ENCODE results near the gene CDK18. TPM values are rescaled to one million over a fixed set of nuclear protein-coding genes. Genes with fewer than 3 reads are reported as not detected.

The CDK18 gene
- total RNA-seq, 4 donors from 2014 or later, result 13.6 to 22.4 (median 16.9) TPM

DNA sequence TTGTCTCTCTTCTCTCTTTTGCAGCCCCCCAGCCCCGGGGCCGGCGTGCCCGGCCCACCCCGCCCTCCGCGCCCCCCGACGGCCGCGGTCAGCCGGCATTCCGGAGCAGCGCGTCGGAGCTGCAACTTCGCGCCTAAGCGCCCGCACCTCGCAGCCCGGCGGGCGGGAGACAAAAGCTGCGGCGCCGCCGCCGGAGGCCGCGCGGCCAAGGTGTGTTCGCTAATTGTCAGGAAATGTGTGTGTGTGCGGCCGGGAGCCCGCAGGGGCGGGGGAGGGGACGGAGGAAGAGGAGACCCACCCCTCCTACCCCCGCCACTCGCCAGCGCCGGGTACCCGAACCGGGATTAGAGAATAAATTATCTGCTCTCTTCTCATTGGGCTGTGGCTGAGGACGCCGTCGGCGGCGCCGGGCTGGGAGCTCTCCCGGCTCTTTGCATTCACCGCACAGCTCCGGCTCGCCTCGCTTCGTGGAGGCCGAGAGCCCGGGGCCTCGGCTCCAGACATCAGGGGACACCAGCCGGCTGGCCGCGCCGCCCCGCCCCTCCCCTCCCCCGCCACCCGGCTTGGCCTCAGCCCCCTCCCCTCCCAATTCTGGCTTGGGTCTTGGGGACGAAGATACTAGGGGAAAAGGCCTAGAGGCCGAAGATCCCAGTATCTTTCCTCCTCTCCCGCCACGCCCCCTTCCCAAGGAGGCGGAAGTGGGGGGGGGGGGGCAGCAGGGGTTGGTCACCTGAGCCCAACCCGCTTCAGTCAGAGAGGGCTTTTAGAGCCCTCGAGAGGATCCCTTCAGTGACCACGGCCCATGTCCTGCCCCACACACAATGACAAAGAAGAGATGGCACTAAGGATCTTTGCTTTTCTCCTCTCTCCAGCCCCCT lies 47.4 kb upstream of the CDK18 start:
- H3K27ac ChIP-seq, result no peak overlapping the region
- H3K9me3 ChIP-seq, result no peaks in the 10 kb centered on the region
- peak in 1 of 2 donors; percentile 61 for DNase-seq
- WGBS, 2 donors, result 1 to 2% methylated on average over 25 to 36 of the region's 74 CpGs
- intact Hi-C loops (cut with DNase I), result no loop called here
- peaks cover 12% of the 10 kb centered on the region for H3K27me3 ChIP-seq
- TF ChIP-seq, protein P1, sequence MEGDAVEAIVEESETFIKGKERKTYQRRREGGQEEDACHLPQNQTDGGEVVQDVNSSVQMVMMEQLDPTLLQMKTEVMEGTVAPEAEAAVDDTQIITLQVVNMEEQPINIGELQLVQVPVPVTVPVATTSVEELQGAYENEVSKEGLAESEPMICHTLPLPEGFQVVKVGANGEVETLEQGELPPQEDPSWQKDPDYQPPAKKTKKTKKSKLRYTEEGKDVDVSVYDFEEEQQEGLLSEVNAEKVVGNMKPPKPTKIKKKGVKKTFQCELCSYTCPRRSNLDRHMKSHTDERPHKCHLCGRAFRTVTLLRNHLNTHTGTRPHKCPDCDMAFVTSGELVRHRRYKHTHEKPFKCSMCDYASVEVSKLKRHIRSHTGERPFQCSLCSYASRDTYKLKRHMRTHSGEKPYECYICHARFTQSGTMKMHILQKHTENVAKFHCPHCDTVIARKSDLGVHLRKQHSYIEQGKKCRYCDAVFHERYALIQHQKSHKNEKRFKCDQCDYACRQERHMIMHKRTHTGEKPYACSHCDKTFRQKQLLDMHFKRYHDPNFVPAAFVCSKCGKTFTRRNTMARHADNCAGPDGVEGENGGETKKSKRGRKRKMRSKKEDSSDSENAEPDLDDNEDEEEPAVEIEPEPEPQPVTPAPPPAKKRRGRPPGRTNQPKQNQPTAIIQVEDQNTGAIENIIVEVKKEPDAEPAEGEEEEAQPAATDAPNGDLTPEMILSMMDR (IDR thresholded peaks at IDR 0.05), result no peak
- no peak for TF ChIP-seq POLR2A (IDR thresholded peaks at IDR 0.05)
- peaks cover 8 to 22% of the 10 kb centered on the region in 2 donors for H3K4me1 ChIP-seq
- no peaks in the 10 kb centered on the region for H3K36me3 ChIP-seq
- no peak overlapping the region for H3K4me3 ChIP-seq (replicated peaks in 1 of 3)

- no peak overlapping the region for H3K4me3 ChIP-seq (replicated peaks in 1 of 3)
- DNase-seq, result no peak
These were observed 45.5 kb upstream of the CDK18 start for GRCh38 chr1:205458777-205459566.

DNA sequence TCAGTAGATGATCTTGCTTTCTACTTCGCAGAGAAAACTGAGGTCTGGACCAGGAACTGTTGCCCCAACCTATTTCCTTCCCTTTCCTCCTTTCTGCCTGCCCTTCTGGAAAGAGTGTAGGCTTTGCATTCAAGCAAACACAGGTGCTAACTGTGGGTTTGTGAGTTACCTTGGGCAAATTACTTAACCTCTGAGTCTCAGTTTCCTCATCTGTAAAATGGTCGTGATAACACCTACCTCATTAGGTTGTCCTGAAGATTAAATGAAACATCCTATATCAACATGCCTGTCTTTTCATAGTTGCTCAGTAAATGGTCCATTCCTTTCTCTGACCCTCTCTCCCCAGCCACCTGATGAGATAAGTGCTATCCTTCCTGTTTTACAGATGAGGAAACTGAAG lies 39.1 kb upstream of the CDK18 start:
- DNase-seq, result no peak
- no peaks in the 10 kb centered on the region for H3K9me3 ChIP-seq
- intact Hi-C loops (cut with DNase I), result no loop called here
- WGBS, 2 donors, result 48 to 96% methylated on average over 2 of the region's 2 CpGs
- no peaks in the 10 kb centered on the region for H3K27me3 ChIP-seq
- no peak overlapping the region for H3K27ac ChIP-seq
- H3K4me3 ChIP-seq (replicated peaks in 1 of 3), result no peak overlapping the region
- no peaks in the 10 kb centered on the region for H3K36me3 ChIP-seq
- TF ChIP-seq POLR2A (IDR thresholded peaks at IDR 0.05), result no peak
- TF ChIP-seq, protein P1 (IDR thresholded peaks at IDR 0.05), result no peak
- H3K4me1 ChIP-seq, result no peaks in the 10 kb centered on the region

More at GRCh38 chr1:205458777-205459566, 45.5 kb upstream of the CDK18 start:
- no peak for TF ChIP-seq POLR2A (IDR thresholded peaks at IDR 0.05)
- TF ChIP-seq, protein P1 (IDR thresholded peaks at IDR 0.05), result no peak
- Histone ChIP-seq H3K27me3 (peaks cover 12% of the 10 kb centered on the region), H3K4me1 (peaks cover 8 to 22% of the 10 kb centered on the region in 2 donors), H3K36me3 (no peaks in the 10 kb centered on the region), H3K27ac (no peak overlapping the region), H3K9me3 (no peaks in the 10 kb centered on the region)
- 50 to 63% methylated on average over 6 of the region's 6 CpGs for WGBS, 2 donors
- intact Hi-C loops (cut with DNase I), result no loop called here

GRCh38 chr1:205466595-205467220 lies 37.8 kb upstream of the CDK18 start:
- TF ChIP-seq, protein P1 (IDR thresholded peaks at IDR 0.05), result no peak
- no peak for TF ChIP-seq POLR2A (IDR thresholded peaks at IDR 0.05)
- no peaks in the 10 kb centered on the region for H3K4me1 ChIP-seq
- no peaks in the 10 kb centered on the region for H3K36me3 ChIP-seq
- H3K27me3 ChIP-seq, result no peaks in the 10 kb centered on the region
- DNase-seq, result no peak
- no peaks in the 10 kb centered on the region for H3K9me3 ChIP-seq
- H3K27ac ChIP-seq, result no peak overlapping the region
- intact Hi-C loops (cut with DNase I), result no loop called here
- H3K4me3 ChIP-seq (replicated peaks in 1 of 3), result no peak overlapping the region
- WGBS, 2 donors, result 52 to 61% methylated on average over 7 of the region's 7 CpGs

Measured in thyroid gland (tissue), 4 donors.